NB4 (cell line): Measurements from ENCODE around the gene HNF1B.

Source experiments
- DNase-seq: peaks from one replicate; pipeline ENCODE4 v3.0.0; 2010; ENCODE audit warnings: low read depth
- H3K4me3 ChIP-seq: one replicate; pipeline ENCODE4 v1.5.1; 2011; ENCODE audit warnings: mild to moderate bottlenecking, low read depth, low read length, moderate library complexity
- MYC ChIP-seq: IDR thresholded peaks from 2 replicates; pipeline ENCODE4 v1.6.1; 2011; ENCODE audit warnings: low read depth, low read length
- POLR2A ChIP-seq: IDR thresholded peaks from 2 replicates; pipeline ENCODE4 v1.6.1; 2011; ENCODE audit warnings: mild to moderate bottlenecking; ENCODE audit not compliant: insufficient read length; ENCODE audit errors: extremely low read depth
- TF ChIP-seq, protein P1 (sequence below): IDR thresholded peaks from 2 replicates; pipeline ENCODE4 v1.6.1; 2011; ENCODE audit warnings: low read depth, low read length
- TF ChIP-seq, protein P2 (sequence below): IDR thresholded peaks from one replicate; pipeline ENCODE4 v1.5.1; 2012; ENCODE audit warnings: low read depth, low read length

HNF1B gene

DNA sequence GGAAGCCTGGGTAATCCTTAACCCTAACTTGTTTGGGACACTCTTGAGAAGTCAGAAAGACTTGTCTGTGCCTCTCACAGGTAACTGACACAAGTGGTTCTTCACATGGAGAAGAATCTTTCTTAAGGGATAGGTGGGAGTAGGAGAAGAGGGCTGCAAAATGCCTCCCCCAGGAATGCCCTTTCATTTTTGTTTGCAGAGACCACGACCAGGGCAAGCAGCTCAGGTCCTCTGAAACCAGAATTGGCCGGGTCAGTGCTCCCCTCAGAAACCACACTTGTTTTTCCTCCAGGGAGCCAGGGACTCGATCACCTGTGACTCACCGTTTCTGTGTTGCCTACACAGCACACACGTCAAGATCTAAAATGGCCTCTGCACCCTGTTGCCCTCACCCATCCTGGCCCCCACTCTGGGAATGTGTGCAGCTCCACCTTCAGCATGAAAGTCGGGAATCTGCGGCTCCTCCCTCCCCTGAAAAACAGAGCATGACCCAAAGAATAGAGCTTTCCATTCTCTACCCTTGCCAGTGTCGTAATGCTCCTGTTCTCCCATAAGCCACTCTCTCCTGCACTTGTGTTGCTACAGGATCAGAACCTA, 36.1 kb downstream of the HNF1B start:
- H3K4me3 ChIP-seq, result no peak overlapping the region
- no peak for DNase-seq
- TF ChIP-seq, protein P1, sequence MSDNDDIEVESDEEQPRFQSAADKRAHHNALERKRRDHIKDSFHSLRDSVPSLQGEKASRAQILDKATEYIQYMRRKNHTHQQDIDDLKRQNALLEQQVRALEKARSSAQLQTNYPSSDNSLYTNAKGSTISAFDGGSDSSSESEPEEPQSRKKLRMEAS, result no peak
- TF ChIP-seq POLR2A (no peak), MYC (no peak)
- TF ChIP-seq, protein P2, sequence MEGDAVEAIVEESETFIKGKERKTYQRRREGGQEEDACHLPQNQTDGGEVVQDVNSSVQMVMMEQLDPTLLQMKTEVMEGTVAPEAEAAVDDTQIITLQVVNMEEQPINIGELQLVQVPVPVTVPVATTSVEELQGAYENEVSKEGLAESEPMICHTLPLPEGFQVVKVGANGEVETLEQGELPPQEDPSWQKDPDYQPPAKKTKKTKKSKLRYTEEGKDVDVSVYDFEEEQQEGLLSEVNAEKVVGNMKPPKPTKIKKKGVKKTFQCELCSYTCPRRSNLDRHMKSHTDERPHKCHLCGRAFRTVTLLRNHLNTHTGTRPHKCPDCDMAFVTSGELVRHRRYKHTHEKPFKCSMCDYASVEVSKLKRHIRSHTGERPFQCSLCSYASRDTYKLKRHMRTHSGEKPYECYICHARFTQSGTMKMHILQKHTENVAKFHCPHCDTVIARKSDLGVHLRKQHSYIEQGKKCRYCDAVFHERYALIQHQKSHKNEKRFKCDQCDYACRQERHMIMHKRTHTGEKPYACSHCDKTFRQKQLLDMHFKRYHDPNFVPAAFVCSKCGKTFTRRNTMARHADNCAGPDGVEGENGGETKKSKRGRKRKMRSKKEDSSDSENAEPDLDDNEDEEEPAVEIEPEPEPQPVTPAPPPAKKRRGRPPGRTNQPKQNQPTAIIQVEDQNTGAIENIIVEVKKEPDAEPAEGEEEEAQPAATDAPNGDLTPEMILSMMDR, result no peak

DNA sequence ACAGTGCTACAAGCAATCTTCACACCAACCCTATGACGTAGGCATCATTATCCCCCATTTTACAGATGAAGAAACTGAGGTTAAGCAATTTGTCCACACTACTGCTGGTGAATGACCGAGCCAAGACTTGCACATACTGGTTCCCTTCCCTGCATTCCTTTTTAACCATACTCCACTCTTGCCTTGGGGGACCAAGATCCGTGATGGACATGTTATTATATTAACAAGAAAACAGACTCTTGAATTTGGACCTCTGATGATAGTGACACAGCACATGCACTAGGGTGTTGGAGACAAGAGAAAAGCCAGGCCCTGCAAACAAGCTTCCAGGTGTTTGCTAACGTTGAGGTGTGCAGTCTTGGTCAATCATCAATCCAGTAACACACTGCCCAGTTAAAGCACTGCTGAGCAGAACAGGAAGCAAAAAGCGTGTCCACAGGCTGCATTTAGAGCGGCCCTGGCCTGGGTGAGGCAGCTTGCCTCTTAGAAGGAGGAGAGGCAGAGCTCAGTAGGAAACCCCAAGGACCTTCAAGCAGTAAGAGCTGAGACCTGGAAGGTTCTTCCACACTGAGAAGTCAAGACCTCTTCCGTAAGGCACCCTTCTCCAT, 36.7 kb downstream of the HNF1B start:
- H3K4me3 ChIP-seq, result no peak overlapping the region
- TF ChIP-seq, protein P2, result no peak
- TF ChIP-seq POLR2A (no peak), MYC (no peak)
- TF ChIP-seq, protein P1, result no peak
- DNase-seq, result no peak

DNA sequence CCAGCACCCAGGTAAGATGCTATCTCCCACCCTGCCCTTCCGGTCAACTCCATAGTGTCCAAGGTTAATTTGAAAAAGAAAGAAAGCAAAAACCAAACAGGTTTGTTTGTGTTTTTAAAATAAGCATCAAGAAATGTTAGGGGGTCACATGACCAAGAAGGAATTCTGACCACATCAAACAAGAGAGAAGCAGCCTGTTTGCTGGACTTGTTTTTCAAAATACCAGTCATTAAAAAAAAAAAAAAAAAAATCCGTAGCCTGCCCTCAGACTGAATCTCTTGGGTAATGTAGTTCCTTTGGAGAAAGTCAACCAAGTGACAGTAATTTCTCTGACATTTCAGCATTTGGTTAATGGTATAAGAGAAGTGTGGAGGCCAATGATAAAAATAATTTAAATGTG, 38.4 kb downstream of the HNF1B start:
- no peak for DNase-seq
- no peak overlapping the region for H3K4me3 ChIP-seq
- TF ChIP-seq, protein P1, result no peak
- TF ChIP-seq POLR2A (no peak), MYC (no peak)
- TF ChIP-seq, protein P2, result no peak

DNA sequence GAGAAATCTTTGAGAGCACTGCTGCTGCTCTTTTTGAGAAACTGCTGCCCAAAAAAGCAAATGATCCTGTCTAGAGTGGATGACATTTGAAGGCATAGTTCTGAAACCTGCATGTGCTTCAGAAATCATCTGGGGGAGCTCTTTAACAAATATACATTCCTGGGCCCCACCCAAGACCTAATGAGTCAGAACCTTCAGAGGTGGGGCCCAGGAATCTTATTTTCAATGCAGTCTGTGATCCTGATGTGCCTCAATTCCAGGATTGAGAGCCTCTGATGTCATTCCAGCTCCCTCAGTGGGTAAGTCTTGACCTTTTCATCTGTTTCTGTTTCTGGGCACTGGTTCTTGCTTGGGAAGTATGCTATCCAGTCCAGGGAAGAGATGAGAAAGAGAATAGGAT, 42.3 kb downstream of the HNF1B start:
- TF ChIP-seq POLR2A (no peak), MYC (no peak)
- TF ChIP-seq, protein P1, result no peak
- TF ChIP-seq, protein P2, result no peak
- no peak overlapping the region for H3K4me3 ChIP-seq
- no peak for DNase-seq

DNA sequence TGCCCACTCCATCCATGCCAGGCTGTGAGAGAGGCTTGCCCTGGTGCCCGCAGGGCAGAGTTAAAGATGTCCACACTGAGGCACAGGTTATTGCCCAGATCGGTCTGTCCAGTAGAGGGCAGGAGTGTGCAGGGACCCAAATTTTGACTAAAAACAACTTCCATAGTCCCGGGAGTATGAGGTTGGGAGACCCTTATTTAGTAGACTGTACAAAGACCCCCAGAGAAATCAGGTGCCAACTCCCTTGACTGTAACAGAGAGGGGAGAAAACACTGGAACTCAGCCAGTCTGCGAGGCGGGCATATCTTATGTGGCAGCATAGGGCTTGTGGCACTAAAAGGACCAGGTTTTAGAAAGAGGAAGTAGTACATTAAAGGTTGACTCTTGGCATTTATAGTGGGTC, 43.4 kb downstream of the HNF1B start:
- DNase-seq, result peak; percentile 55
- no peak for TF ChIP-seq MYC
- TF ChIP-seq, protein P2, result peak; percentile 95
- H3K4me3 ChIP-seq, result peak overlapping the region; percentile 1

DNA sequence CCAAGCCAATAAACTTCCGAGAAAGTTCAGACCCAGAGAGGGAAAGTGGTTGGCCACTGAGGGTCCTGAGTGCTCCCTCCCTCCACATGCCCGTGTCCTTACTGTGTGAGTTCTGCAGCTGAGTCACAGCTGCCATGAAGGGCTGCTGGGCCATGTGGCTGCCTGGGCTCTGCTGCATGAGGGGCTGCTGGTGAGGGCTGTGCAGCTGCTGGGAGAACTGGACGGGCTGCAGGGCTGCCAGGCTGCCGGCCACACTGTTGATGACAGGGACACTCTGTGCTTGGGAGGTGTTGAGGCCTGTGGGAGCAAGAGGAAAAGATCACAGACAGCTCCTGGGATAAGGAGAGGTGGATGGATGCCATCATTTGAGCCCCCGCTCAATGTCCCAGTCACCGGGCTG, 44.0 kb downstream of the HNF1B start:
- H3K4me3 ChIP-seq, result no peak overlapping the region
- no peak for DNase-seq
- TF ChIP-seq POLR2A (no peak), MYC (no peak)
- TF ChIP-seq, protein P2, result no peak
- TF ChIP-seq, protein P1, result no peak
